GM18907 (cell line): Measurements from ENCODE around the gene C5orf52.
"Not testable (repeated sequence)": the region's sequence is repeated elsewhere in the genome, so short reads cannot be mapped to it uniquely, and the experiment has no call there.

Experiments used
- ATAC-seq: cut with Tn5 transposase; IDR thresholded peaks from one replicate; pipeline ENCODE4 v1.9.1; 2021; ENCODE audit warnings: mild to moderate bottlenecking, moderate library complexity; ENCODE audit not compliant: unreplicated experiment

Gene C5orf52

DNA sequence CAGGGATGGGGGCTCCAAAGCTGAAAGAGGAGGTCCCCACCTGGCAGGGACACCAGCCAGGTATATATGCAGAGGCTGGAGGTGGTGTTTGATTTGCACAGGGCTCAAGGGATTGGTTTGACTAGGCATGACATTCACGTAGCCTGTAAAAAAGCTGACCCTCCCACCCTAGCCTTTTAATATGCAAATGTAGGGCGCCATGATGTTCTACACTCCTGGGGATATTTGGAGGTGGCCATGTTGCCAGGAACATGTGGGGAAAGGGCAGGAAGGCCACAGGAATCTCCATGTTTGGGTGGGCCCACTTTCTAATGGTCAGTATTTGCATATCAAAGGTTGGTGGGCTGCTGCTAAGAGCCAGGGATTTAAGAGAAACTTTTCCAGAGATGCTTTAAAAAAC is 47.9 kb downstream of the C5orf52 start:
- ATAC-seq: no peak

DNA sequence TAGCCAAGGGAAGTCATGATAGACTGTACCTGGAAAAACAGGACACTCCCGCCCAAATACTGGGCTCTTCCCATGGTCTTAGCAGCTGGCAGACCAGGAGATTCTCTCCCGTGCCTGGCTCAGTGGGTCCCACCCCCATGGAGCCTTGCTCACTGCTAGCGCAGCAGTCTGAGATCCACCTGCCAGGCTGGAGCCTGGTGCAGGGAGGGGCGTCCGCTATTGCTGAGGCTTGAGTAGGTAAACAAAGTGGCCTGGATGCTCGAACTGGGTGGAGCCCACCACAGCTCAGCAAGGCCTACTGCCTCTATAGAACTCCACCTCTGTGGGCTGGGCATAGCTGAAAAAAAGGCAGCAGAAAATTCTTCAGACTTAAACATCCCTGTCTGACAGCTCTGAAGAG is 49.8 kb downstream of the C5orf52 start:
- no peak for ATAC-seq

- ATAC-seq: not testable (repeated sequence)
Observed at GRCh38 chr5:157722895-157723294, 51.6 kb downstream of the C5orf52 start.

GRCh38 chr5:157726607-157727006 is 55.3 kb downstream of the C5orf52 start:
- not testable (repeated sequence) for ATAC-seq

GRCh38 chr5:157727858-157728257 is 56.5 kb downstream of the C5orf52 start:
- not testable (repeated sequence) for ATAC-seq
